ENCODE results near the gene AEBP2.
"Not testable (repeated sequence)": the region's sequence is repeated elsewhere in the genome, so short reads cannot be mapped to it uniquely, and the experiment has no call there.

Gene AEBP2

GRCh38 chr12:19421503-19422282 is 17.6 kb upstream of the AEBP2 start:
- no peak for DNase-seq (ENCODE audit: low spot score)
- no peak for FAIRE-seq

GRCh38 chr12:19423166-19423930 is 15.9 kb upstream of the AEBP2 start:
- FAIRE-seq (no peak), DNase-seq (ENCODE audit: low spot score) (no peak)

GRCh38 chr12:19428246-19428645 is 11.0 kb upstream of the AEBP2 start:
- FAIRE-seq (no peak), DNase-seq (ENCODE audit: low spot score) (no peak)

- not testable (repeated sequence) for DNase-seq (ENCODE audit: low spot score); FAIRE-seq
Measured at GRCh38 chr12:19429491-19429890, 9.8 kb upstream of the AEBP2 start.

GRCh38 chr12:19430988-19431387 is 8.3 kb upstream of the AEBP2 start:
- FAIRE-seq (no peak), DNase-seq (ENCODE audit: low spot score) (no peak)

GRCh38 chr12:19431407-19432308 is 7.6 kb upstream of the AEBP2 start:
- DNase-seq (ENCODE audit: low spot score) (no peak), FAIRE-seq (no peak)

- FAIRE-seq (no peak), DNase-seq (ENCODE audit: low spot score) (no peak)
Measured at GRCh38 chr12:19432309-19433170, 6.8 kb upstream of the AEBP2 start.

GRCh38 chr12:19434538-19434937 is 4.8 kb upstream of the AEBP2 start:
- DNase-seq (ENCODE audit: low spot score) (no peak), FAIRE-seq (no peak)

GRCh38 chr12:19435831-19436497 is 3.3 kb upstream of the AEBP2 start:
- DNase-seq (ENCODE audit: low spot score) (no peak), FAIRE-seq (no peak)

GRCh38 chr12:19436931-19437330 is 2.4 kb upstream of the AEBP2 start:
- FAIRE-seq (no peak), DNase-seq (ENCODE audit: low spot score) (no peak)

GRCh38 chr12:19437996-19438395 is 1.3 kb upstream of the AEBP2 start:
- no peak for FAIRE-seq
- DNase-seq (ENCODE audit: low spot score): no peak

GRCh38 chr12:19440019-19440858 is 947 bp downstream of the AEBP2 start:
- FAIRE-seq (no peak), DNase-seq (ENCODE audit: low spot score) (no peak)

GRCh38 chr12:19440916-19441315 is 1.6 kb downstream of the AEBP2 start:
- DNase-seq (ENCODE audit: low spot score) (no peak), FAIRE-seq (no peak)

GRCh38 chr12:19443585-19443984 is 4.3 kb downstream of the AEBP2 start:
- DNase-seq (ENCODE audit: low spot score) (no peak), FAIRE-seq (no peak)

GRCh38 chr12:19444097-19444496 is 4.8 kb downstream of the AEBP2 start:
- FAIRE-seq (no peak), DNase-seq (ENCODE audit: low spot score) (no peak)

- FAIRE-seq: no peak
Measured at GRCh38 chr12:19447386-19447785, 8.1 kb downstream of the AEBP2 start.

GRCh38 chr12:19449814-19450213 is 10.5 kb downstream of the AEBP2 start:
- FAIRE-seq (no peak), DNase-seq (ENCODE audit: low spot score) (no peak)

More at GRCh38 chr12:19447386-19447785, 8.1 kb downstream of the AEBP2 start:
- DNase-seq (ENCODE audit: low spot score): no peak

GRCh38 chr12:19450362-19450761 is 11.1 kb downstream of the AEBP2 start:
- FAIRE-seq (no peak), DNase-seq (ENCODE audit: low spot score) (no peak)

- DNase-seq (ENCODE audit: low spot score) (no peak), FAIRE-seq (no peak)
Measured at GRCh38 chr12:19451196-19451595, 11.9 kb downstream of the AEBP2 start.
